GM12801 (cell line): ENCODE data around the gene HNRNPR.

Source experiments
- CTCF ChIP-seq: IDR thresholded peaks from one replicate; pipeline ENCODE4 v1.5.1; 2011; ENCODE audit warnings: control low read depth; ENCODE audit not compliant: insufficient read length; ENCODE audit errors: extremely low read depth

HNRNPR gene

GRCh38 chr1:23344111-23344986 is at the start of gene HNRNPR:
Gene HNRNPR (minus strand): TSS chr1:23344284. CDS start chr1:23341008, 3,276 bp downstream.
- TF ChIP-seq CTCF = no peak

GRCh38 chr1:23393706-23394105 is 49.6 kb upstream of the HNRNPR start:
- no peak for TF ChIP-seq CTCF

DNA sequence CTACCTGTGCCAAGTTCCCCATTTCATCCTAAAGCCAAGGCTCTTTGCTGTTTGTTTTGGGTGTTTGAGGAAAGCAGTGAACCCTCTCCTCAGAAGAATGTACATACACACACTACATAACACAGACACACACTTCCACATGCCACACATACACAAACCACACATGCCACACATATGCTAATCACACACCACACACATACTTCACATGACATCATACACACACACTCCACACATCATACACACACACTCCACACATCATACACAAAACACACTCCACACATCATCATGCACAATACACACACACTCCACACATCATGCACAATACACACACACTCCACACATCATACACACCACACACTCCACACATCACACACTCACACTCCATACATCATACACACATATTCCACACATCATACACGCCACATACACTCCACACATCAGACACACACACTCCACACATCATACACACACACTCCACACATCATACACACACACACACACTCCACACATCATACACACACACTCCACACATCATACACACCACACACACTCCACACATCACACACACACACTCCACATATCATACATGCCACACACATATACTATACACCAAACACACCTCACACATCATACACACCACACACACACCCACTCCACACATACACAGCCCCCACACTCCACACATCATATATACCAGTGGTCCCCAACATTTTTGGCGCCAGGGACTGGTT is 48.2 kb upstream of the HNRNPR start:
- TF ChIP-seq CTCF = no peak

DNA sequence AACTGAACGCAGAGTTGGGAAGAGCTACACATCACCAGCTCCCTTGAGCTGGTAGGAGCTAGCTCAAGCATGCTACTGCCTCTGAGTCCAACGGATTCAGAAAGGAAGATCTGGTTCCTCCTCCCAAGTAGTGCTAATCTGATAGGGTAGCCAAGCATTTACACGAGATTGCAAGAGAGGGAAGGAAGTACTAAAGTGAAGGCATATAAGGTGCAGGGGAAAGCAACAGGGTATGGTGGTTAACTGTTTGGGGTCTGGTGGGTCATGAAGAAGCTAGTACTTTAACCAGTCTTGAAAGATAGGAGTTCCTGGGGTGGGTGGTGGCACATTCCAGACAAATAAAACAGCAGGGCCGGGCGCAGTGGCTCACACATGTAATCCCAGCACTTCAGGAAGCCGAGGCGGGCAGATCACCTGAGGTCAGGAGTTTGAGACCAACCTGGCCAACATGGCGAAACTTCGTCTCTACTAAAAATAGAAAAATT is 45.8 kb upstream of the HNRNPR start:
- no peak for TF ChIP-seq CTCF

DNA sequence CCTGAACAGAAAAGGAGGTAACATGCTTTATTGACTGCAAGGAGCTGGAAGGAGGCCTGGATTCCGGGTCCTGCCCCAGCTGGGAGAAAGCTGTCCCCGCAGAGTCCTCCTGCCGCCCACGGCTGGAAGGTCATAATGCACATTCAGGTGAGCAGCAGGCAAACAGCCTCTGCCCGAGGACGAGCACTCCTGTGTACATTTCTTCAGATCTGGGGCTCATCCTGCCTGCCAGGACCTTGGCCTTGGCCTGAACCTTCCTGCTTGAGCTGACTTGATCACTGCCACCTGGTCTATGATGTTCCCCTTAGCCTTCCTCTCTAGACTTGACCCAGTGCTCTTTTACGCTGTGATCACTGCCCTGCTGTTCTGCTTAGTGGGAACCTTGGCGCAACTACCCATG is 43.4 kb upstream of the HNRNPR start:
- TF ChIP-seq CTCF = no peak

- TF ChIP-seq CTCF = no peak
These were observed 41.1 kb upstream of the HNRNPR start for GRCh38 chr1:23385119-23385621.
